SIG-M5 treated with dmso at 0.1 percent for 504 hours (cell line): ENCODE measurements around the gene CUX1.
"Not testable (repeated sequence)": the region's sequence is repeated elsewhere in the genome, so short reads cannot be mapped to it uniquely, and the experiment has no call there.

Experiments
- DNase-seq: peaks from one replicate; lab custom pipeline; 2025; ENCODE audit not compliant: unreplicated experiment; lab: John Stamatoyannopoulos, UW

The CUX1 gene

DNA sequence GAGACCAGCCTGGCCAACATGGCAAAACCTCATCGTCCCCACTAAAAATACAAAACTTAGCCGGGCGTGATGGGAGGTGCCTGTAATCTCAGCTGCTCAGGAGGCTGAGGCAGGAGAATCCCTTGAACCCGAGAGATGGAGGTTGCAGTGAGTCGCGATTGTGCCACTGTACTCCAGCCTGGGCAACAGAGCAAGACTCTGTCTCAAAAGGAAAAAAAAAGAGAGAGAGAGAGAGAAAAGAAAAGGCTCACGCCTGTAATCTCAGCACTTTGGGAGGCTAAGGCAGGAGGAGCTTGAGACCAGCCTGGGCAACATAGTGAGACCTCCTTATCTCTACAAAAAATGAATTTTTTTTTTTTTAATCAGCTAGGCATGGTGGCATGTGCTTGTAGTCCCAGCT is 157.6 kb downstream of the CUX1 start:
- no peak for DNase-seq

DNA sequence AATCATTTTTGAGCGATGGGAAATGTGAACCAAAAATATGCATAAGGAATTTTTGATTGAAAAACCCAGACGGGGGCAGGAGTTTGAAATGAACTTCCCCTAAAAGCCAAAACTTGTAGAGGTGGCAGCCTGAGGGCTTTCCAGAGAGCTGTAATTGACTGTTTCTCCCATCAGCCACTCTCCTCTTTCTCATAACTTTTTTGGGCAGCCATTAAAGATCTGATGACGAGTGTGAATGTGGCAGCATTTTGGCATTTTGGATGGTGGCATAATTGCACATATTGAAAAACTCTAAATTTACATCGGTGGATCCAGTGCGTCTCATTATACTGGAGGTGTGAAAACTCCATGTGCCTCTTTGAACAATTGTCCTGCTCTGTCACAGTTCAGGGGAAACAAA is 159.0 kb downstream of the CUX1 start:
- DNase-seq = no peak

DNA sequence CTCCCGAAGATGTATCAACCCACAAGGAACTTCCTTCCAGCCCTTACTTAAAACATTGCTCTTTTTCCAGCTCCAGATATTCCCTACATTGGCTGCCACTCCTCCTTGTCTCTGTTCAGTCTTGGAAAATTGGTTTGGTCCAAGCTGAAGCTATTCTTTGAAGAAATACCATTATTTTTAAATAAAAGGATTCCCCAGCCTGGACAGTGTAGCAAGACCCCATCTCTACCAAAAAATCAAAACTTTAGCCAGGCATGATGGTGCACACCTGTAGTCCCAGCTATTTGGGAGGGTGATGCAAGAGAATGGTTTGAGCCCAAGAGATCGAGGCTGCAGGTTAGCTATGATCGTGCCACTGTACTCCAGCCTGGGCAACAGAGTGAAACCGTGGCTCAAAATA is 159.8 kb downstream of the CUX1 start:
- no peak for DNase-seq

DNA sequence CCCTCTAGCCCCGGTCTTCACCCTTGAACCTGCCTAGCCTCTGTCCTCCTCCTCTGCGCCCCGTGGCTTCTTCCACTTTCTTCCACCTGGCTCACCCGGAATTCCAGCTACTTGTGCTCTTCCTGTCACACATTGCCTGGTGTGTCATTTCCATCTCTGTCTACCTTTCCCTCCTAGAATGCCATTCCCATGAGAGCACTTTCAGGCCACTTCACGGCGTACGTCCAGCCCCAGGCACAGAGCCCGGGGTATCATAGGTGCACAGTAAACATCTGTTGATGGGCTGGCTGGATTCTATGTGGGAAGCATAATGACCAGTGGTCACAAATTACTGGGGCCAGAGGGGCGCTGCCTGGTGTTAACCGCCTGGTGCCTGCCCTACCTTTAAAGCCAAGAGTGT is 161.3 kb downstream of the CUX1 start:
- no peak for DNase-seq

GRCh38 chr7:101983147-101983811 is 165.9 kb downstream of the CUX1 start:
- DNase-seq = no peak

DNA sequence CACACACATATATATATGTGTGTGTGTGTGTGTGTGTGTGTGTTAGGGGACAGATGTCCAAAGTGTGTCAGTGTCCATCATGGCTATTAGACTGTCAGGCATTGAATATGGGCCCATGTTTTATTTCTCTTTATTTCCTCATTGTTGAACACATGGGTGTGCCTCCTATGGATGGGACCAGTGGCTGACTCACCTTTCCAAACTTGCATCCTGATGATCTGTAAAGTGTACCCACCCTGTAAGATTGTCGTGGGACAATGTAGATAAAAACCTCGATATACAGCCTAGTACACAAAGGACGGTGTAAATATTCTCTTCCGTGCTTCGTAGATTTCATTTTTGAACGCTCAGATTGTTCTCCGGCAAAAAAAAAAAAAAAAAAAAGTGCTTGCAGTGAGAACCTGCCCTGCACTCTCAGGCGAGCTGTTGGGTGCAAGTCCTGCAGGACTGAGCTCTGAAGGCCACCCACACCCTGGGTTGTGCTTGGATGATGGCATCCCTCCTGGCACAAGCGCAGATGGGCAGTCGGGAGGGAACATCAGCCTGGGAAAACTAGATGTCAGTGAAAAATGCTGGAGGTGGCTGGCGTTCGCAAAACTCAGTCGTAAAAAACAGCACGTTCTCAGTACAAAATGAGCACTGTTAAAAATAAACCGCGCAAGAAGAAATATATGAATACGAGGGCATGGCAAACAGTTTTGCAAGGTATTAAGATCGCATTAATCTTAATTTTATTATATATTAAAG is 166.9 kb downstream of the CUX1 start:
- DNase-seq = no peak

DNA sequence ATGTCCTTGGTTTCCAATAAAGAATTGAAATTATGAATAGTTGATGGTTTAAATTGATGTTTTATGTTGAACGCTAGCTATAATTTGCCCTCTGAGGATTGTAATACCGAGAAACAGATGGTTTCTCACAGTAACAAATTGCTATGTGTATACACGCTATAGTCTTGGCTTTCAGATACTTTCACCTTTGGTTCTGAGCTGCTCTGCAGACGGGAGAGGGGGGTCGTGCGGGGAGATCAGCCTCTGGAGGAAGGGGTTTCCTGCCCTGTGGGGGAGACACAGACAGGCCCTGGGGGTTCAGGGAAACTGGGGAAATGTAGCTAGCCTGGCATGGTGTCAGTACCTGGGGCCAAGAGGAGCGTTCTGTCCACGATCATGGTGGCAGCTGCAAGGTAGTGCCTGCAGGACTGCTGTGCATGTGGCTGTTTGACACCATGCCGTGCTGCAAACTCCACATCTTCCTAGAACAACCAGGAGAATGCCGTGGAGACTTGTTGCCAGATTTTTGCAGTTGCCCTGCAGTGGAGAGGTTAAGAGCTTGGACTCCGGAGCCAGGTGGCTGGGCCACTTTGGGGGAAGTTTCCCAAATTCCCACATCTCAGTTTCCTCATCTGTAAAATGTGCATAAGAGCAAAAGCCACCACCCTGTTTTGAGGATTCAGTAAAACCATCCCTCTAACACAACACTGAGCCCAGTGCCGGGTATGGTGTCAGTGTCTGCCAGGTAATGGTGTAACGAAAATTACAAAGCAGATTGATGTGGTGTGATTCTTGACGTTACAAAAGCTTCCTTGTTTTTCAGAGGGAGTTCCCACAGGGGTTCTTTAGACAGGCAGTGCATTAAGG is 167.9 kb downstream of the CUX1 start:
- DNase-seq = no peak

- no peak for DNase-seq
Observed at GRCh38 chr7:101985903-101986734, 168.7 kb downstream of the CUX1 start.

GRCh38 chr7:101987494-101987893 is 170.1 kb downstream of the CUX1 start:
- no peak for DNase-seq

GRCh38 chr7:101988060-101988459 is 170.6 kb downstream of the CUX1 start:
- not testable (repeated sequence) for DNase-seq

DNA sequence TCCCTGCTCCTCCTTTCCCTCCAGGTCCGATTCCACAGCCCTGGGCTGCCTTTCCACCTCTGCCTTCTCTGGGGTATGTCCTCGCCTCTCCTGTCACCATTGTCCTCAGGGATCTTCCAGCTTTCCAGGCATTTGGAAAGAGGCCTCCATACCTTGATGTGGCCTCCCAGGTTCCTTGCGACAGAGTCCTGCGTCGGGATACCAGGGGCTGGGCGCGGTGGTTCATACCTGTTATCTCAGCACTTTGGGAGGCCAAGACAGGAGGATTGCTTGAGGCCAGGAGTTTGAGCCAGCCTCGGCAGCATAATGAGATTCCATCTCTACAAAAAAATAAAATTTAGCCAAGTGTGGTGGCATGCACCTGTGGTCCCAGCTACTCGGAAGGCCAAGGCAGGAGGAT is 171.1 kb downstream of the CUX1 start:
- DNase-seq = no peak

DNA sequence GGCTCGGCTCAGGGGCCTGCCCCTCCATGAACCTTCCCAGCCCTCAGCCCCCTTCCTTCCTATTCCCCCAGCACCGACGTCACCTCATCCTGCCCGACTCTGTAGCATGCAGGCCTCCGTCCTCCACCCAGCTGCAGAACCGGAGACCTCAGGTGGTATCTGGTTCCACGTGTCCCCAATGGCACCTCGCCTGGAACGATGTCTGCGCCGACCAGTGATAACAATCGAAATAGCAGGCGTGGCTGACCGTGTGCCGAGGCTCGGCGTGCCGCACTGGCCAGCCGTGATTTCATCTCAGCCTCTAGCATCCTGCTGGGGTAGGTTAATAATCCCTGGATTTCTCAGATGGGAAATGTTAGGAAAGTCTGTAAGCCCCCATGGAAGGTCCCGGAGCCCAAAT is 171.7 kb downstream of the CUX1 start:
- DNase-seq = no peak

- peak; percentile 80 for DNase-seq
Observed at GRCh38 chr7:101990811-101991418, 173.5 kb downstream of the CUX1 start.

GRCh38 chr7:101991860-101992259 is 174.4 kb downstream of the CUX1 start:
- DNase-seq = no peak

- no peak for DNase-seq
Observed at GRCh38 chr7:101993311-101993710, 175.9 kb downstream of the CUX1 start.

DNA sequence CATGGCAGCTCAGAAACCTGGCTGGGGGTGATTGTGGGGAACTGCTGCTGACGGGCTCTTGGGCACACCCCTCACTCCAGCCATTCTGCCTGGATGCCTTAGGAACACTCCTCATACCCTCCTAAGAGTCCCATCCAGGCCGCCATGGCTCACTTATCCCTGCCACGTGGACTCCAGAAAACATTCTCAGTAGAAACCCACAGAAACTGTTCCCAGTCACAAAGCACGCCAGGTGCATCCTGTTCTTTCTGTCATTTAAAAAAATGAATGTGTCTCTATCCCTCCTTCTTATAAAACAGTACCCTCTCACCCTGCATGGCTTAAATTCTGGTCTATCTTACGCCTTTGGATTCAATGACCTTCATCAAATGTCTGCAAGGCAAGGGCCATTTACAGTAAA is 177.7 kb downstream of the CUX1 start:
- no peak for DNase-seq

DNA sequence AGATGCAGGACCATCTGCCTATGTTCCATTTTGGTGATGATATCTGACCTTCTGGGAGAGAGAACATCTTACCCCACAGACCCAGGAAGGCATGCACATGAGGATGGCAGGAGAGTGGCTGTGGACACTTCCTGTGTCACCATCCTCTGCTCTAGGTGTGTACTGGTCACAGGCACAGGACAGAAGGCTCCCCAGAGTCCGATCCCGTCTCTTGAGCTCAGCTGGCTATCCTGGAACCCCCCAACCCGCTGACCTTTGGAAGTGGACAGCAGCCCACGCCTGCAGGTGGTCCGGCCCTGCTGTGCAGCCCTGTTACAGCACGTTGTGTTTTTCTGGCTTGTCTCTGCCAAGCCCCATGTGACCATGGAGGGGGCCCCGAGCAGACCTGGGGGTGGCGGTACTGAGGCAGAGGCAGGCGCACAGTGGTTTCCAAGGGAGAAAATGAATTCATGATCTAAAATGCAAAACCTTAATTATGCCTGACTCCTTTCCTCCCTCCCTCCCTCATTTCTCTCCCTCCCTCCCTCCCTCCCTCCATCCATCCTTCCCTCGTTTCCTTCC is 178.8 kb downstream of the CUX1 start:
- no peak for DNase-seq

GRCh38 chr7:101996876-101997275 is 179.4 kb downstream of the CUX1 start:
- DNase-seq = no peak

DNA sequence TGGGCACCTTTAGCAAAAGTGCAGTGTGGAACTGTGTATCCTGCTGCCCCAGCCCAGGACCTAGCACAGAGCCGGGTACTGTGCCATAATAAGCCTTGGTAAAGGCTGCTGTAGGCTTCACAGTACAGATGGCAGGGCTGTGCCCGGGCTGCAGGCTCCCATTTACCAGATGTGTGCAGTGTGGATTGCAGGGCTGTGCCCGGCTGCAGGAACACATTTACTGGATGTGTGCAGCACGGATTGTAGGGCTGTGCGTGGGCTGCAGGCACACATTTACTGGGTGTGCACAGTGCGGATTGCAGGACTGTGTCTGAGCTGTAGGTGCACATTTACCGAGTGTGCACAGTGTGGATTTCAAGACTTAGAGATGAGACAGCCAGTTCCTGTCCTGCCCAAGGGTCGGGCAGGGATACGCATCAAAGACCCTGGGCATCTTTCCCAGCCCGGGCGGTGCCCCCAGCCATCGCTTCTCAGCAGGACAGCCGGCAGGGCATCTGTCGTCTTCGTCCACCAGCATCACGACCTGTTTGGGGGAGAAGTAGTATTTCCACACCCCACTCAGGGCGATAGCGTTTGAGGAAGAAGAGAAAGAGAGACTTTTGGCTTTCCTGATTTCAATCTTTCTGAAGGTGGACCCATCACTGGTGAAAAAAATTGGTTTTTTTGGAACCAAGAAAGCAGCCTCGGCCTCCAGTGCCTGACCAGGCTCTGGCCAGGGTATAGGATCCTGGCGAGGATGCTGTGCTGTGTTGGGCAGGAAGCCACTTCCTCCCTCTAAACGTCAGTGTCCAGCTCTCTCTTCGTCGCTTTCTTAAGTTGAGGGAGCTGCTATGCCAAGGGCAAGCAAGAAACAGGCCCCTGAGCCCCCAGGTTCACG is 180.8 kb downstream of the CUX1 start:
- DNase-seq = no peak
